NCI-H146 treated with DMSO at 0.1 percent for 48 hours (cell line): ENCODE measurements around the gene NIP7.
"Not testable (repeated sequence)": the region's sequence is repeated elsewhere in the genome, so short reads cannot be mapped to it uniquely, and the experiment has no call there.

Experiments
- DNase-seq: peaks from one replicate; lab custom pipeline; 2025; ENCODE audit not compliant: unreplicated experiment; lab: John Stamatoyannopoulos, UW

NIP7 gene

DNA sequence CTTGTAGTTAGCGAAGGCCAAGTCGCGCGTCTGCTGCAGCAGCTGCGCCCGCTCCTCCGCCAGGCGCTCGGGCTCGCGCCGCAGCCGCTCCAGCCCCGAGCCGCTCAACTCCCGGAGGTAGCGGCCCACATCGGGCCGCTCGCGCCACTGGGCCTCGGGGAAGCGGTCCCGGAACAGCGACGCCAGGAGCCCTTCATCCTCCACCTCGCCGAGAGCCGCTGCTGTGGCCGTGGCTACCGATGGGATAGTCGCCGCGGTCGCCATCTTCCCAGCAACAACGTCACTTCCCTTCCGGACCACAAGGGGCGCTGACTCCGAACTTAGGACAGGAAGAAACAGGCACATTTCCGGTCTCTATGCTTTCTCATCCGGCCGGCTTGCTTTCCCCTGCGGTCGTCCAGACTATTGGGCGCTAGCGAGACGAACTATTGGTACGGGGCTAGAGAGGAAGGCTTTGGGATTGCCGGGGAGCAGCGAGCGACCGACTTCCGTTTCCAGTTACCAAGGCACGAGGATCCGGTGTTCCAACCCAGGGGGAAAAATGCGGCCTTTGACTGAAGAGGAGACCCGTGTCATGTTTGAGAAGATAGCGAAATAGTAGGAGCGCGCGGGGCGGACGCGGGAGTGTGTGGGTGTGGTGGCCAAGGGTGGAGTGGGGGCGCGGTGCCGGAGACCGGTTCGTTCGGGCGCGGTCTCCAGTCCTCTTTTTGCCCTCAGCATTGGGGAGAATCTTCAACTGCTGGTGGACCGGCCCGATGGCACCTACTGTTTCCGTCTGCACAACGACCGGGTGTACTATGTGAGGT is at the start of gene NIP7, which contains the start of gene COG8:
NIP7 (plus strand) TSS at position 484 of the 806 bp plus-strand sequence; CDS start at position 542, 58 bp downstream.
COG8 (minus strand) TSS at position 276 of the 806 bp plus-strand sequence; CDS start at position 264, 12 bp downstream.
- peak; percentile 91 for DNase-seq

DNA sequence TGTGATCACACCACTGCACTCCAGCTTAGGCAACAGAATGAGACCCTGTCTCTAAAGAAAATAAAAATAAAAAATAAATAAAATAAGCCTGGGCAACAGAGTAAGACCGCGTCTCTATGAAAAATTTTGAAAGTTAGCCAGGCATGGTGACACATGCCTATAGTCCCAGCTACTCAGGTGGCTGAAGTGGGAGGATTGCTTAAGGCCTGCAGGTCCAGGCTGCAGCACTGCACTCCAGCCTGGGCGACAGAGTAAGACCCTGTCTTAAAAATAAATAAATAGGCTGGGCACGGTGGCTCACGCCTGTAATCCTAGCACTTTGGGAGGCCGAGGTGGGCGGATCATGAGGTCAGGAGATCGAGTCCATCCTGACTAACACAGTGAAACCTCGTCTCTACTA is 47.9 kb upstream of the NIP7 start:
- not testable (repeated sequence) for DNase-seq

DNA sequence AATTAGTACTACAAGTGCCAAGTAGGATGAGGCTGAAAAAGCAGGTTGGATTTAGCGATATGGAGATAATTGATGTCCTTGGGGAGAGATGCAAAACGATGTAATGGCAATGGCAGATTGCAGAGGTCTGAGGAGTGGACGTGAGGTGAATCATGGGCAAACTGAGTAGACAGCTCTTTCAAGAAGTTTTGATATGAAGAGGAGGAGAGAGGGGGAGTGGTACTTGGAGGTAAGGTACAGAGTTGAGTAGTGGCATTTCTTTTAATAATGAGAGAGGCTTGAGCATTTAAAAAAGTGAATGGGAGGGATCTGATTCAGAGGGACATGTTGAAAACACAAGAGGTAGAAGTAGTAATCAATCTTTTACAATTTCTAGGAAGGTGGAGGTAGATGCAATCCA is 46.2 kb upstream of the NIP7 start:
- DNase-seq: no peak

DNA sequence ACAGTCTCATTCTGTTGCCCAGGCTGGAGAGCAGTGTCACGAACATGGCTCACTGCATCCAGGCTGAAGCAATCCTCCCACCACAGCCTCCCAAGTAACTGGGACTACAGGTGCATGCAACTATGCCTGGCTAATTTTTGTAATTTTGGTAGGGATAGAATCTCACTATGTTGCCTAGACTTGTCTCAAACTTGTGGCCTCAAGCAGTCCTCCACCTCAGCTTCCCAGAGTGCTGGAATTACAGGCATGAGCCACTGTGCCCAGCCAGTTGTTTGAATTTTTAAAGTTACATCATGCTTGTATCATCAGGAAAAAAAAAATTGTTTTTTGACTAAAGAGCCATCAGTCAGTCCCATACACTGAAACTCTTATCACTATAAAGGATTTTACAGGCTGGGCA is 45.5 kb upstream of the NIP7 start:
- no peak for DNase-seq

DNA sequence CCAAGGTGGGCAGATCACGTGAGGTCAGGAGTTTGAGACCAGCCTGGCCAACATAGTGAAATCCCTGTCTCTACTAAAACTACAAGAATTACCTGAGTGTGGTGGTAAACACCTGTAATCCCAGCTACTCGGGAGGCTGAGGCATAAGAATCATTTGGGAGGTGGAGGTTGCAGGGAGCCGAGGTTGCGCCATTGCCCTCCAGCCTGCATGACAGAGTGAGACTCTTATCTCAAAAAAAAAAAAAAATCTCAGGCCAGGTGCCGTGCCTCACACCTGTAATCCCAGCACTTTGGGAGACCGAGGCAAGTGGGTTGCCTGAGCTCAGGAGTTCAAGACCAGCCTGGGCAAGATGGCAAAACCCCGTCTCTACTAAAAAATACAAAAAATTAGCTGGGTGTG is 42.8 kb upstream of the NIP7 start:
- not testable (repeated sequence) for DNase-seq

DNA sequence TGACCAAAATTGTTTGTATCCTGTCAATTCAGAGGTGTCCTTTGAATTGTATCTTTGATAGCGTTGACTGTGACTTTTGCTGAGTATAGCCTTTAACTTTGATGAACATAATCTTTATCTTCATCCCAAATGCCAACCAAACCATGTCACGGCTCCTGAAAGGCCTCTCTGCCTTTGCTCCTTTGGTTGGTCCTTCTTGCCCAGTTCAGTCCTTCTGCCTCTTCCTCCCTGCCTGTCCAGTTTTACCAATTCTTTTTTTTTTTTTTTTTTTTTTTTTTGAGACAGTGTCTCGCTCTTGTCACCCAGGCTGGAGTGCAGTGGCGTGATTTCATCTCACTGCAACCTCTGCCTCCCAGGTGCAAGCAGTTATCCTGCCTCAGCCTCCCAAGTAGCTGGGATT is 41.3 kb upstream of the NIP7 start:
- no peak for DNase-seq

DNA sequence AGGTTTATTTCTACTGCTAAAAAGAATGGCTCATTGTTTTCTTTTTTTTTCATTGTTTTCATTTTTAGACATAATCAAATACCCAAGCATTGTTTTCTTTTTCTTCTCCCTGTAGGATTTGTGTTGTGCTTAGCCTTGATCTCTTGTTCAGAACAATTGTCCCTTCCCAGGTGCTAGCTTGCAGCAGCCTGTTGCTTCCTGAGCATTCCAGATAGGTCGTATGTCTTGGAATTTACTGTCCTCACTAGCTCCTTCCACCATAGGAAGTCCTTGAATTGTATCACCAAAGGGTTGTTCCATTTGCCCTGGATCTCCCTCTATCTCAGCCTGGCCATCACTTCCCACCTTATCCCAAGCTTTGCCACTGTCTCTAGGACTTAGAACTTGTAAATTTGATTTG is 38.4 kb upstream of the NIP7 start:
- no peak for DNase-seq

DNA sequence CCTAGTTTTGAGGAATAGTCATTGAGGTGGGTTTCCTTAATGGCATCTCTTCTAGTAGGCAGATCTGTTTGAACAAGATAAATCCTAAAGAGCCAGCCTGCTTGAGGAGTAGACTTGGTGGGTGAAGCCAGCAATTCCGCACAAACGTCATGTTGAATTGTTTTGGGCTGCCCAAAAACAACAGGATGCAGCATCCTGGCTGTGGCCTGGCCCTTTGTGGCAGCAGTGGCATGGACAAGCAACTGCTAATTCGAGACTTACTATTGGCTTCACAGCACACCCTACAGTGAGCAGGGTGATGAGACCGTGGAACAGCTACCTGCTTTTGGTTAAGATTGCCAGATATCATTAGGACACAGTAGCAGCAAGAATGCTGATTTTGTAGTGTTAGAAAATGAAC is 37.7 kb upstream of the NIP7 start:
- DNase-seq: no peak

DNA sequence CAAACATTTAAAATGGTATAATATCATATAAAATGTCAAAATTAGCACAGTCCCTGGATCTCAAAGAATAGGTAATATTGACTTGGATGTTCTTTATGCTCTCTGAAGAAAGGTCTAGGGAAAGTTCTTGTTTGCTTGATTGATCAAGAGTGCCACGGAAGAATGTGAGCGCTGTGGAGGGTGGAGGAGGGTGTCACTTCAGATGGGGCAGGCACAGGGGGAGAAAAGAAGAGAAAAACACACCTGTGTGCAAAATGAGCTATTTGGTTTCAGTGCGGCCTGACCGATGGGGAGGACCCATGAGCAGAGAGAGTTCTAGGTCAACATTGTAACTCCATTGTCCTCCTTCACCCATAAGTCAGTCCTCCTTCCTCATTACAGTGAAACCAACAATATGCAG is 37.3 kb upstream of the NIP7 start:
- no peak for DNase-seq

DNA sequence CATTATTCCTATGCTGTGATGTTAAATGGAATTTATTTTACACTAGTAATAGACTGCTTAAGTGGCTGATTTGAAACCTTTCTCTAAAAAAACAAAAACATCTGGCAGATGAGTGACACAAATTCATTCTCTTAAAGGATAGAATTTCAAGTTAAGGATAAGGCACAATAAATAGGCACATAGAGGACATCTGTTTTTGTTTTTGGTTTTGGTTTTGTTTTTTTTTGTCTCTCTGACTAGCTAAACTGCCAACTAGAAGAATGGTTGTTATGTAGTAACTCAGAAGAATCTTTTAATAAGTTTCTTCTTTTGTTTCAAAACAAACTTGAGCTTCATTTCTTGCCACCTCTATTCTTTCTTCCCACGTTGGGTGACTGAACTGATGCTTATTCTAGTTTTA is 33.5 kb upstream of the NIP7 start:
- DNase-seq: no peak

DNA sequence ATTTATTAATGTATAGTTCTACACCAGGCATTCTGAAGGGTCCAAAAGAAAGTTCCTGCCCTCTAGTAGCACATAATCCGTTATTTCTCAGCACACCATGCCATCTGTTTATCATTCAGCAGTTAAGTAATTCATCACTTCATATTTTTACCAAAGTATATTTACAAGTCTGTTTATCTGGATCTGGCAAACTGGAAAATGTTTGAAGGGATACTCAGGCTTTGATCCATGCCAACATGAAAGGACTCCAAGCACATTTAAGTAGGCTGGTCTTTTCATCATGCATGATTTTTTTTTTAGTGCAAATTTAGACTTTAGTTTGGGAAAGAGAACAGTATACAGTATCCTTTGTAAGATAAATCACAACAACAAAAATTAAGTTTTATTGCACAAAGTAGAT is 32.5 kb upstream of the NIP7 start:
- no peak for DNase-seq

DNA sequence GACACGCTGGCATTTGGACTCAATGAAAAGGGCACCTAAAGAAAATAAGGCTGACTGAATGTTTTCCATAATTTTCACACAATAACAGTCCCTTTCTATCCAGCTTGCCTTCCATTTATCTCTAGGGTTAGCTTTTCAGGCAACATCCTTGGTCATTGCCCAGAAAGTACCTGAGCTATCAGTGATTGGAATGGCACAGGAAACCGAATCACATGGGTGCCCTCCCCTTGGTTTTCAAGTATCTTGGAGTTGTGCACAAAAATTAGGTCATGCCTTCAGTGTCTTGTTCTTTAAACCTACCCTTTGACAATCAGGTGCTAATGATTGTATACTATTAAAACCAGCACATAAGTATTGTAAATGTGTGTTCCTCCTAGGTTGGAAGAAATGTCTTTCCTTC is 31.7 kb upstream of the NIP7 start:
- DNase-seq: no peak

DNA sequence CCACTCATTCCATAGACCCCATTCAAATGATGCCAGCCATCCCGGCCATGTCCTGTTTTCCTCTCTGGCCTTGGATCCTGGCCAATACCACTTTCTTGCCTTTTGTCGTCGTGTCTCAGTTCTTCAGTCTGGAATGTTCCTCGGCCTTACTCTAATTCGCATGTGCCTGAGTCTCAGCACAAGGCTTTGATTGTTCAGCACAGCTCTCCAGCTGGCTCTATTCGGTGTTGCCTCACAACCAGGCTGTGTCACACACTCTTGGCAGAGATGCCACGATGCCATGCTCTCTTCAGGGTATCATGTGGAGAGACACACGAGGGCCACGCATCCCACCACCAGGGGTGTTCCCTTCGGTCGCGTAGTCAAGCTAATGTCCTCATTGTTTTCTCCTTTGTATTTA is 30.3 kb upstream of the NIP7 start:
- no peak for DNase-seq

DNA sequence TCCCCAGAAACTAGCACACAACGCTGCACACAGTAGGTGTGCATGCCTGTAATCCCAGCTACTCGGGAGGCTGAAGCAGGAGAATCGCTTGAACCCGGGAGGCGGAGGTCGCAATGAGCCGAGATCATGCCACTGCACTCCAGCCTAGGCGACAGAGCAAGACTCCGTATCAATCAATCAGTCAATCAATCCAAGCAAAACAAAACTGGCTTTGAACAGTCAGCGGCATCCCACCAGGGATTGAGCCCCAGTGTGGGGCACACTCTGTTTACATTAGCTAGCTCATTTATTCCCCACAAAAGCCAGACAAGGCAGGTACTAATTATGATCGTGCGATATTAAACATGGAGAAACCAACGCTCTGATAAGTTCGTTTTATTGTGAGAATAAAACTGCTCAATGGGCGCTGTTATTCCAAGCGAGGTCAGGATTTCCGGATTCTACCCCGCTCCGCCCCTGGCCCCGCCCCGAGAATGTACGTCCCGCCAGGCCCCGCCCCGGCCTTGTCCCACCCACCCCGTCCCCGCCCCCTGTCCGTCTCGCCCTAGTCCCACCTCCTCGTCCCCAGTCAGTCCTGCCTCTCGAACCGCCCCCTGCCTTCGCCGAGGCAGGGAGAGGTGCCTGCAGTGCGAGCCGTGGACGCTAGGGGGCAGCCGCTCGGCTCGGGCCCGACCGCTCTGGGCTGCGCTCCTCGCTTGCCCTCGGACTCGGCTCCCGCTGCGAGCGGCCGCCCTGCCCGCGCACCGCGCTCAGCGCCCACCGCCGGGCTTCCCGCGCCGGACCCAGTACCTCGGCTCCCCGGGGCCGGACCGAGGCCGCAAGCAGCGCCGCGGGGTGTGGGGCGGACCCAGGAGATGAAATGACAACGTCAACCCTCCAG is 28.7 kb upstream of the NIP7 start, which contains the start of gene VPS4A:
VPS4A (plus strand) TSS at position 698 of the 880 bp plus-strand sequence; CDS start at position 860, 162 bp downstream.
- DNase-seq: peak; percentile 64

DNA sequence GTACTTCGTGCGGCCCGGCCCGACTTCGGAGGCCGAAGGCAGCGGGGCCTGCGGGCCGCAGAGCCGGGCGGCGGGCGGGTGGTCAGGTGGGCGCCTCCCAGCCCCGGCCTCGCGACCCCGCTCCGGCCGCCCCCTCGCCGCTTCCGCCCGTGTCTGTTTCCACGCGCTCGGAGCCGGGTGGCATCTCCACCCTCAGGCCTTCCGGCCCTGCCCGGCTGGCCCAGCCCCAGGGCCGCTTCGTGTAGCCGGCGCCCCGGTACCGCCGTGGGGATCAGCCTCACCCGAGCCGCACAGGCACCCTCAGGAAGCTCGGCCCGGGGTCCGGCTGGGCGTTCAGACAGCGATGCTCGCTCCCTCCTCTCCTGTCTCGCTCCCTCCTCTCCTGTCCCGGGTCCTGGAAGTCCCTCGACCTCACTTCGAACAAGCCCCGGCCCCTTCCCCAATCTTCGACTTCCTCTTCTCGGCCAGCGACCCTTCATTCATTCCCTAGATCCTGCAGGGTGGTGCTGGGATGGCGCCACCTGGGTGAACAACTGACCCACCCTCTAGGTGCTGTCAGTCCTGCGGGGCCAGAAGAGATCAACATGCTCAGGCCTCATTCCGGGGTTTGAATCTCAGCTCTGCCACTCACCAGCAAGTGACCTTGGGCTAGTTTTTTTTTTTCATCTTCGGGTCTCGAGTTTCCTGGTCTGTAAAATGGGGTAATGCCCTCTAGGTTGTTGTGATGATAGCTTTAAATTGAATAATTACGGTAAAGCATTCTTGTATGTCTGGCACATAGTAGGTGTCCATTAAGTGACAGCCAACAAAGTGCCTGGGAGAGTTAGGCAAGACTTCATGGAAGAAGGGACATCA is 27.8 kb upstream of the NIP7 start:
- no peak for DNase-seq

DNA sequence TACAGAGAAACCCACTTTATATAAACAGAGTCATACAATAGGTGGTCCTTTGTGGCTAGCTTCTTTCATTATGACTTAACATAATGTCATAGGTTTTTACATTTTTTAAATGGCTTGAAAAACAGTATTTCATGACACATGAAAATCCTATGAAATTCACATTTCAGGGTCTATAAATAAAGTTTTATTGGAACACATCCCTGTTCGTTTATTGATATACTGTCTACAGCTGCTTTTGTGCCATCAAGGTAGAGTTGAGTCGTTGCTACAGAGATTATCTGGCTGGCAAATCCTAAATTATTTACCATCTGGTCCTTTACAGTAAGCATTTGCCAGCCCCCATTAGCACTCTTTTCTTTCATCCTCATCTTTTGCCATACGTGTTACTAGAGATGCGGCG is 26.1 kb upstream of the NIP7 start:
- no peak for DNase-seq

DNA sequence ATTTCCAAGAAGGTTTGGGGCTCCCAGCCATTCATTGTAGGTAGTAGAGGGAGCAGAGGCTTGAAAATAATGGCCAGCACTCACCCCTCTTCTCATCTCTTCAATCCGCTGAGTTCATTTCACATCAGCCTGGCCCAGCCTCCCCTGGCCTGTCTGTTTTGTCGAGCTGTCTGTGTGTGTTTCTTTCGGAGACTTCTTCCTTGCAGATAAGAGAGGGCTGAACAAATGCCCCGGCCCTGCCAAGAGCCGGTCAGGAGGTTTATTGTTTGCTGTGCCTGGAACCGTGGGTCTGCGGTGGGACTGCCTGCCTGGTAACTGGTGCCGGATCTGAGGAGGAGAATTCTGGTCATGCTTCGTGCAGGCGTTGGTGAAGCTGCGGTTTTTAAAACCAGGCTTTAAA is 25.0 kb upstream of the NIP7 start:
- DNase-seq: no peak

DNA sequence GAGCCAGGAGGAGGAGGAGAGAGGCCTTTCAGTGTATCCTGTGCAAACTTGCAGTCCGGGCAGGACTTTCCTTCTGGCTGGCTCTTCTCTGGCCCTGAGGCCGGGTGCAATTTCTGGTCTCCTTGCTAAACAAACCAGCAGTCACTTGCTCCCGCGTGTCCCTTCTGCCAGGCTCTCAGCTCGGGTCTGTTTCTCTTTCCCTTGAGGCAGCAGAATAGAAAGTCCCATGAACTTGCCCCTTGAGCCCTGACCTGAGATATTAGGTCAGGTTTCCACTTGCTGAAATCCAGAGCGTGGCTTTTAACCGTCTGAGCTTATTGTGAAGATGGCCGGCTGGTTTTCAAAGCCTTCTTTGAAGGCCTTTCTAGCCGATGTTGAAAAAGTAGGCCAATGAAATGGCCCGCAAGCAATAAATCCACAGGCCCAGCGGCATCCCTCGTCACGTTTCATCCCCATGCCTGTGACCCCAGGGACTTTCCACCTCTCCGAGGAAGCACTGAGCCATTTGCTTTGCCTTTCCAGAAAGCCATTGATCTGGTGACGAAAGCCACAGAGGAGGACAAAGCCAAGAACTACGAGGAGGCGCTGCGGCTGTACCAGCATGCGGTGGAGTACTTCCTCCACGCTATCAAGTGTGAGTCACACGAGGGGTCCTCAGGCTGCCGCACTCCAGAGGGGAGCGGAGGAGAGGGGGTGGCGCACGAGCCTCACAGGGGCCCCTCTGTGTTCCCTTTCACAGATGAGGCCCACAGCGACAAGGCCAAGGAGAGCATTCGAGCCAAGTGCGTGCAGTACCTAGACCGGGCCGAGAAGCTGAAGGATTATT is 23.9 kb upstream of the NIP7 start:
- DNase-seq: no peak

DNA sequence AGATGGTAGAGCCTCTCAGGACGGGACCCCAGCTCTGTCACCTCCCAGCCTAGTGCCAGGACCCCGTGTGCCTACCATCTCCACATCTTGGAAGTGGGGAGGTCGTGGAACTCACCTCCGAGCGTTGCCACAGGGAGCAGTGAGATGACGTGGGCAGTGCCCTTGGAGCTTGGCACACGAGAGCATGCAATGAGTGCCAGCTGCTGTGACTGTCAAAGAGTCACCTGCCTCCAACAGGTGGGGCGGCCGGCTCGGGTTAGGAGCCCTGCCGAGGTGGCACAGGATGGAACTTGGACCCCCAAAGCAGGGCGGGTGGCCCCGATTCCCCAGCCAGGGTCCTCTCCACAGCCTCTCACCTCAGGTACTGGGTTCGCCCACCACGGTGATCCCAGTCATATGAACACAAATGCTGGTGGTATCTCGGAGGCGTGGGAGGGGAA is 23.0 kb upstream of the NIP7 start:
- DNase-seq: no peak
